Endometrial microvascular endothelial cells (primary cell): Measurements from ENCODE around the gene SUGCT. TPM values are rescaled to one million over a fixed set of nuclear protein-coding genes. Genes with fewer than 3 reads are reported as not detected.

Experiments used
- in situ Hi-C: cut with HindIII; loops from 2 replicates; pipeline ENCODE4 v1.10.0; 2017; ENCODE audit warnings: low sequenced_read_pairs, low pct_unique_long_range_greater_than_20kb; ENCODE audit errors: inconsistent ontology term
- total RNA-seq: library from RNA; depleted of rRNA; stranded (reverse); fragments of >200 nt; gene quantifications from one replicate; pipeline ENCODE4 v1.2.3, GENCODE V29; 2015; ENCODE audit errors: inconsistent ontology term

SUGCT gene
- total RNA-seq, 1 donor from 2014 or later, result 0.37 TPM

DNA sequence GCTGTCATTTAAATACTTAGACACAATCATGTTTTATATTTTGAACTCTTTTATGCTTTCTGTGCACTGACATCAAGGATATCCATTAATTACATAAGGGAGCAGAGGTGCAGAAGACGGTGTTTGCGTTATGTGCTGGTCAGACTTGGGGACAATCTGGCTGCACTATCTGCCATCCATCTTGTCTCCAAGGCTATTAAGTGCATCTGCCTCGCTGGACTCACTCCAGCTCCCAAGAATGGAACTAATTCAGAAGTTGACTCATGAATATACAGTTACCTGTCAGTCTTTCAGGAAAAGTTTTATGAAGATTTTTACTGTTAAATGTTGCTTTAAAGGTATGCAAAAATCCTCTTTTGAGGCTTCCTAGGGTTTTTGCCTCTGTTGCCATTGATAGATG is 391.0 kb downstream of the SUGCT start:
- in situ Hi-C loops, result no loop called here

DNA sequence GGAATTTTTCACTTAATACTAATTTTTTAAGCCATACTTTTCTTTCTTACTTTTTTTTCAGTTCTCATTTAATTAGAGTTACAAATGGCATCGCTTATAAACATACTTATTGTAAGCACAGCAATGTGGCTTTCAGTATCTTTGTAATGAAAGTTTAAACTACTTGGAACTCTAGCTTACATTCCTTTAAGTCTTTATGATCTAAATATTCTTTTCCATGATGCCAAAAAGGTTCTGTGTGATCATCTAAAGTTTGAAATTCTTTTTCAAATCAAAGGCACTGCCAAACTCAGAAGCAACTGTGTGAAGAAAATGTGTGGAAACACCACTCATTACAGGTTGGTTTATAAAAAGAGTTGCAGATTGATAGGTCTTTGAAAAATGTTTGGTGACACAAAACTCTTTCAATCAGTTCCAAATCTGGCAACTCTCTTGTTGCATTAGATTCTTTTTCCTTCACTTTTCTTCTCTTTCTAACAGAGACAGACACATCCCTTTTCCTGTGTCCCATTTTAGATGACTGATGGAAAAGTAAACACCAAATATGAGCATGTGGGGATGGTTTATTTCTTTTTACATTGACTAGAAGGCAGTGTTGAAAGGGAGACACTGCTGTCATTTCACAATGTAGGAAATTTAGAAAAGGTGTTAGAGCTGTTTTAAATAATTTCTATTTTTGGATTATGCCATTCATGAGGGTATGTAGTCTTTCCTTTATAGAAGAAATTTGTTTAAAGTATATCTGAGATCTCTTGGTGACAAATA is 392.3 kb downstream of the SUGCT start:
- in situ Hi-C loops, result no loop called here

DNA sequence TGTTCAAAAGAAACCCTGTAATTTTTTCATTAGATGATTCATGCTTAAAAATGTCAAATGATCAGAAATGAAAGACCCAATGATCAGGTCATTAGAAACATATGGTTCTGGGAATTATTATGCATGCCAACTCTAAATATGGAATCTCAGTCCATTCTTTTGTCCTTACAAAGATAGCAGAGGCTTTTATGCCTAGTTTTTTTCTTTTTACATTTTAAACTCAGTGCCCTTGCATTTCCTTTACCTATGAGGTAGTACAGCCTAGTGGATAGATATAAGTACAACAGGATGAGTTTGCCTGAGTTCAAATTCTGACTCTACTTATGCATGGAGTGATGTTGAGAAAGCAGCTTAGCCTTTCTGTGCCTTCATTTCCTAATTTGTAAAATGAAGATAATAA is 392.9 kb downstream of the SUGCT start:
- in situ Hi-C loops, result no loop called here

DNA sequence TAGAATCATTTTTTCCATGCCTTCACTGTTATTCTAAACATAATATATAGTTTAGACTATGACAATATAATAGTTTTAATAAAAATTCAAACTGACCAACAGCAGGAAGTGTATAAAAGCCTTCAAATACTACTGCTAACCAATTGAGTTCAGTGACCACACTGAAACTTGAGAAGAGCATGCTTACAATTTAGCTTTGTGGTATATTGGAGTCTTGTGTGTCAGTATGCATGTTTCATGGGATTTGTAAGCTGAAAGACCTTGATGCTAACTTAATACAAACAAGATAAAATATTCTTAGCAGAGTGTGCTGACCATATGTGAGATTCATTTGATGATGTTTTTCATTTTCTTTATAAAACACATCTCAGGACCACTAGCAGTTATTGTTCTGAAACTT is 395.5 kb downstream of the SUGCT start:
- in situ Hi-C loops, result no loop called here

DNA sequence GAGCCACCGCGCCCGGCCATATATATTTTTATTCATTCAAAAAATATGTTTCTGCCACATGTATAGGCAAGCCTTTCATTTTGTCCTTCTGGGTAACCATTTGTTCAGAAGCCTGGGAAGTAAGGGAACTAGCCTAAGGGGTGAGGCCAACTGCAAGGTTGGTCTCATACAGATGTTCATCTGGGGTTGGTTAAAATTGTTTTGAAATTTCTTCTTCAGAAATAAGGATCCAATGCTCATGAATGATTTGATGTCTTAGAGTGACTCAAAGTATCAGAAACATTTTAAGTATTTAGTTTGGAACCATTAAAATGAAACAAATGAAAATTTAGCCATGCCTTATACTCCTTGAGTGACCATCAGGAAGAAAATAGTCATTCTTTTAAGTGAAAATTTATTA is 397.2 kb downstream of the SUGCT start:
- in situ Hi-C loops, result no loop called here

DNA sequence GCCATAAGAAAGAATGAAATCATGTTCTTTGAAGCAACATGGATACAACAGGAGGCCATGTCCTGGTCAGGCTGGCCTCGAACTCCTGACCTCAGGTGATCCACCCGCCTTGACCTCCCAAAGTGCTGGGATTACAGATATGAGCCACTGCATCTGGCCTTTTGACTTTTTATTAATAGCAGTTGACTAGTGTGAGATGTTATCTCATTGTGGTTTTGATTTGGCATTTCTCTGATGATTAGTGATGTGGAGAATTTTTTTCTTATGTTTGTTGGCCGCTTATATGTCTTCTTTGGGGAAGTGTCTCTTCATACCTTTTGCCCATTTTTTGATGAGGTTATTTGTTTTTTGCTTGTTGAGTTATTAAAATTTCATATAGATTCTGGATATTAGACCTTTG is 400.9 kb downstream of the SUGCT start:
- in situ Hi-C loops, result no loop called here

DNA sequence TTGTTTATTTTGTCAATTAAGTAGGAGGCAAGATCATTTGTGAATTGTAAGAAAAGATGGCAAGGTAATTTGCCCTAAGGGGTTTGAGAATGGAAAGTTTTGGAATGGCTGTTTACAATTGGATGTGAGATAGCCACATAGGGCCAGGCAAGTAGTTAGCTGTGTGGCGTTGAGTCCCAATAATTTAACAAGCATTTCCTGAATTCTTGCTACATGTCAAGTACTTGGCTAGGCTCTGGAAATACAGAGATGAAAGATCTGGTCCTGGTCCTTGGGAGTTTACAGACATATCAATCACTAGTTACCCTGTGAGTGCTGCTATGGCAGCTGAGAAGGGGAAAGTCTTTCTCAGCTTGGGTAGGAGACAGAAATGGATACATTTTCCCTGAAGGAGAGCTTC is 401.6 kb downstream of the SUGCT start:
- in situ Hi-C loops, result no loop called here

DNA sequence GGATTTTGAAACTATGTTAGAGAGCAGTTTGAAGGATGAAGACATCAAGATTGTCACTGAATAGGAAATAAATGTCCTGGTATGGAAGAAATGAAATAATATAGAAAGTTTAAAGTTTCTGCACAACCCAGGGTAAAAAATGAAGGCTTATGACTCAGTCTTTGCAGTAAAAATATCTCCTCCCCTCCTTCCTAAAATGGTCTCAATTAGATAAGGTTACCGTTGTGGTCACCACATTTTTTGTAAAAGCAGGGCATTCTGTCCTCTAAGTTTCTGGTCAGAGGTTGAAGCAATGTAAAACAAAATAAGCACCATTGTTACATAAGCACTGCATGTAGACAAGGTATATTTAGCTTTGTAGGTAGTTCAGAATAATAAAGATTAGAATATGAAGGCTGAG is 403.5 kb downstream of the SUGCT start:
- in situ Hi-C loops, result no loop called here

DNA sequence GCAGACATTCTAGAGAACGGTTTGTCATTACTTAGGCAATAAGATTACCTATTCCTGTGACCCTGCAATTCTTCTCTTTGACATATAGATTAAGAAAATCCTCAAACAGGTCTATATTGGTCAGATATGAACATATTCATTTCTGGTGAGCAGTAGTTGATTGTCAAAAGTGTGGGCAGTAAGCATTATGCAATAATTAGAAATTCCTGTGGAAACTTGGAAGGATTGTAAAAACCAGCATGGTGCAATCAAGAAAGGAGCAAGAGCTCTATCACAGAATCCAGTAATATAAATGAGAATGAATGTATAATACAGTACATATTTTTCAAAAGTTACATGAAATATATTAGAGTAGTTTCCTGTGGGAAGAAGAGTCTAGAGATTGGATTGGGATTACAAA is 406.5 kb downstream of the SUGCT start:
- in situ Hi-C loops, result no loop called here

DNA sequence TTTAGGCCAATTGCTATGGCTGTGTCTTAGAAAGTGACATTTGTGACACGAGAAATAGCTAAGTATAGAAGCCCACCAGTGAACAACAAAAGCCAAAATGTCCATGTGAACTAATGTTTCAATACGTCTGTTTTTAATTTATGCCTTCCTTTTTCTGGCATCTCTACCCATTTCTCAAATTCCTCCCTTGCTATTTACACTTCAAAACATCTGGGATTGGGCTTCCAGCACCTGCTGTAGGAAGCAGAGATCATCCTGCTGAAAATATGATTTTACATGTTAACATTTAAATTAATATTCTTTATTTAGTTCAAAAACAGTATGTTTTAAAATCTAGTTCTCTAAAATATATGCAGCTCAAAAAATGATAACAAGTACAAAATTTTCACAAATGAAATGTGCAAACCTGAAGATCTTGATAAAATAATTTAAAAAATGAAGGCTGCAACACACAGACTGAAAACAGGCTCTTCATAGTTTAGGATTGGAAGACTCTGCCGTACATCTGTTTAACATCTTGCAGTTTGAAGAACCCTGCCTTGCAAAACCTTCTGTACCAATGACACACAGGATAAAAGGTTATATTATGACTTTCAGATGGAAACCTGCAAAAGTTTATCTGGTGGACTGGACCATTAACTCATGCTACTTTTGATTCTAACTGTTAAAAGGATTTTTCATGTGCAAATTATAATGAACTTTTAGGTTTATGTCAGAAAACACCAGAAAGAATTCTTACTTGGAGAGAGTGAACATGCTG is 408.4 kb downstream of the SUGCT start:
- in situ Hi-C loops, result no loop called here

DNA sequence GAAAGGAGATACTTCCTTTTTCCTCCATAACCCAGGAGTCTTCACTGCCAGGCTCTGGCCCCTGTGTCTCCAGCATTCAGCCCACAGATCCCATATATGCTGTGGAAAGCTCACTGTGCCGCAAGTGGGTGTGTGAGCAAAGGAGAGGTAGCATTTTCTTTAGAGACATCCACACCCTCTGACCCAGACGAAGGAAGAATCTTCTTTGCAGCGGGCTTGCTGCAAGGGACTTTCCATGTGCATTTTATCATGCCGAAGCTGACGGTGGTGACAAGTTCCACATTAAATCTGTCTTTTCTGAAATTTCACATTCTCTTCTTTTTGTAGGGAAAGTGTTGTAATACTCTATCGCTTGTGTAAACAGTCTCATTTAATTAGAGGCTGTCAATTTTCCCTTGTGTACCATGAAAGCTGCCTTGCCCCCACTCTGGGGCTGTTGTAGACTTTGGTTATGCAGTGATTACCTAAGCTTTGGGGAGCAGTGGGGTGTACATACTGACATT is 409.5 kb downstream of the SUGCT start:
- in situ Hi-C loops, result no loop called here

DNA sequence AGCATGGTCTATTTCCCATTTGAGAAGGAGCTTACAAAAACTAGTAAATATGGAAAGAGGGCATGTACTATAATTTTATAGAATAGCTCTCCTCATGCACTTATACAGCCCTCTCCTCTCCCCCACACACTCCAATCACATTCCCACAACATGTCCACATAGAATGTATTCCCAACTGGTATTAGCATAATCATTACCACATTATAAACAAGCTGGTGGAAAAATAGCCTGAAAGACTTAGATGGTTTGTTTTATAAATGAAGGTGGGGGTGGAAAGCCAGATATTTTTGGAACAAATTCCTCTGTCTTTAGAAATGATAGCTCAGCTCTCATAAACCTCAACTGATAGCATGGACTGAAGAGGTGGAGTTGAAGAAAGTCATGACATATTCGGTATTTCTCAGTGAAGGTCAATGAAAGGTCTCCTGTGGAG is 410.1 kb downstream of the SUGCT start:
- in situ Hi-C loops, result no loop called here

DNA sequence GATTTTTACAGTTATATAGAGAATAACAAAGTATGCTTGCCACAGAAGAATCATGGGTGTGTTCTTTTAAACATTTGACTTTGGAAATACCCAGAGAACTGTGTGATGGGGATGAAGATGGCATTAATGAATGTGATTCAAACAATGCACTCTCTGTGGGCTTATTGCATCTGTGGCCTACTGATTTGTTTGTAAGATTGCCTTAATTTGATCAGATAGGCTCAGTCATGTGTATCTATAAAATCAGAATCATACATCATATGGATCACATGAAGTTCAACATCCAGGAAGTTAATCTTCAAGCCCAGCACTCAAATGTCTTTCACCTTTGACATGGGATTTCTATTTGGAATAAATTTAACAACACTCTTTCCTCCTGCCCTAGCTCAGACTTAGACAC is 410.9 kb downstream of the SUGCT start:
- in situ Hi-C loops, result no loop called here

DNA sequence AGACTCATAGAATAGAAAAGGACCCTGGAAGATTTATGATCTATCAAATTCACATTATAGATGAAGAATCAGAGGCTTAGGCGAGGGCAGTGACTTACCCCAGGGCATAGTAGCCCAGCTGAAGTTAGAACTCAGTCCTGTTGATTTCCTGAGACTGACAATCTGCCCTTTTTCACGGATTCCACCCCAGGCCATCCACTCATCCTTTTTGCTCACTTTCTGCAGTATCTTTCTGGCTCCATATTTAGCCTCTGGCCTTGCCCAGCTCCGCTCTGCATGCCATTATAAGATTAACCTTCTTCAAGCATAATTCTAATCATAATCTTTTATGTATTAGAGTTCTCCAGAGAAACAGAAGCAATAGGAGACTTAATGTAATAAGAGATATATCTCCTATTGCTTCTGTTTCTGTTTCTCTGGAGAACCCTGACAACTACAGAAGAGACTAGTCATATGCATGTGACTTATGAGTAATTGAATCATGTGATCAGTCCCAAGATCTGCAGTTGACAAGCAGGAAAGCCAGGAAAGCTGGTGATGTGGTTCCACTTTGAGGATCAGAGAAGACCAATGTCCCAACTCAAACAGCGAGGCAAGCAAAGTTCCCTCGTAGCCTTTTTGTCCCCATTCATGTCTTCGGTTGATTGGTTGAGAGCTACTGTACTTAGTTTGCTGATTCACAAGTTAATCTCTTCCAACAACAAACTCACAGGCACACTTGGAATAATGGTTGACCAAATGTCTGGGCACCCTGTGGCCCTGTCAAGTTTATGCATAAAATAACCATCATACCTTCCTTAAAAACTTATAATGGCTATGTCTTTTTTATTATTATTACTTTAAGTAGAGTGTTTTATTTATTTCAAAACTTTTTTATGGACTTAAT is 412.1 kb downstream of the SUGCT start:
- in situ Hi-C loops, result no loop called here

DNA sequence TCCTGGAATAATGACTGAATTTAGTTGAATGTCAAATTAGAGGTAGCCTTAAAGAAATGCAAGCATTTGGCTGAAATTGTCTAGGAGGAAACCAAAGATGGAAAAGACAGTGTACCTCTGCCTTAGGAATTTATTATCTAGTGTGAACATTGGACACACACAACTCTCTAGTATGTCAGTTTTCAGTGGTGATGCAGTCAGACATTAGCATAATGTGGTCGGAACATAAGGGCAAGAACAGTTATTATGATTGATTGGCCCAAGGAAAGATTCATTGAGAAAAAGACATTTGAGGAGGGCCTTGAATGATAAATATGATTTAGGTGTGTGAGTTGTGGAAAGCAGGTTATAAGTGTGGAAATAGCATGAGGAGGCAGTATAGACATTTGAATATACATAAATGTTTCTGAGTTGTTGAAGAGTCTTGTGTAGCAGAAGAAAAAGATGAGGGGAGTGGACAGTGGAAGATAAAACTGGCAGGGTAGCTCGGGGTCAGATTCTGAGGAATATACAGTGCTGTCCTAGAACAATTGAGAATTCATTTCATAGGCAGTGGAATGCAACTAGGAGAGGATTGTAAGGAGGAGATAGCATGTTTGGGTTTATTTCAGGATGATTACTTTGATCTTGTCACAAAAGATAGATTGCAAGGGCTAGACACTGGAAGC is 414.7 kb downstream of the SUGCT start:
- in situ Hi-C loops, result no loop called here

DNA sequence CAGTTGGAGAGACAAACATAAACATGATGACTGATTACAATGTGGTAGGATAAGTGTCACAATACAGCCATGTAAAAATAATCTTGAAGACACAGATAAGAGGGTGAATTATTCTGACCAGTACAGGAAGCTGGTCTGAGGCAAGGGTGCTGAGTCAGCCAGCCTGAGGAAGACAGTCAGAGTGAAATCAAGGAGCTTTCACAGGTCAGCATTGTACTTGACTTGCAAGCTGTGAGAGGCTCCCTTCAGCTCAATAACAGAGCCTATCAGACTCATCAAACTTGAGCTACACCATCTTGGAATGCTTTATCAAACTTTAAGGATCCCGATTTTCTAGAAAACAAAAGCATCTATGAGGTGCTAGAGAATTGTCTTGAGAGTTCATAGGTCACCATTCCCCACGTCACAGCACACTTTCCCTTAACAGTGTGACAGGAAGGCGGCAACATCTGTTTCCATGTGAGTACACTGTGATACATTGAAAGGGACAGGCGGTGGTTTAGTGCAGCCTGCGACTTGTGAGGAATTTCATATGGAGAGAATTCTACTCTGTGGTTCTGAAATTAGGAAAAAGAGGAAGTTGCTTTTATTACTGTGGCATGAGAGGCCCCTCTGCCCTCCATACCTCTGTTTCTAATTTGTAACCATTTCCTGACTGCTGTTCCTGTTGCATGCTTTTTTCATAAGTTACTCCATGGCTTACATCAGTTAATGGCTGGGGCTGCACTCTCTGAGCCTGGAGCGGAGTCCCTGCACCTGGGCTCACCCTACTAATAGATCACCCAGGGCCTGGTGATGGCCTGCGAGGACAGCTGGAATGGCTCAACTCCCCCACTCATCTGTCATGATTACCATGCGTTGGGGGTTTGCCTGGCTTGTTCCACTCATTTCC is 417.1 kb downstream of the SUGCT start:
- in situ Hi-C loops, result no loop called here

DNA sequence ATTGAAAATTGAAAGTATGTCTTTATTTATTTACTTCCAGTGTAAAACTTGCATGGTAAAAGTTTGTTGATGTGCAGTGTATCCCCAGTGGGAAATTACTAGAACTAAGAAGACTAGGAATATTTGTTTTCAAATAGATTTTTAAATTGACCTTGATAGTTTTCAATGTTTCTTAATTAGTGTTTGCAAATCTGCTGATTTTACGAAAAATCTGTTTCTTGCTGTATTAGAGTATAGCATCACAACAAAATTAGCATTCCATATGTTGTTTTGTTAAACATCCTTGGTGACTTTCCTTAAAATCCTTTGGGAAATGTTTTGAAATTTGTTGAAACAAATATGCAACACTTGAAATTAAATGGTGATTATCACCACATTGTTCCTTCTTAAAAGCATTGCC is 425.9 kb downstream of the SUGCT start:
- in situ Hi-C loops, result no loop called here

DNA sequence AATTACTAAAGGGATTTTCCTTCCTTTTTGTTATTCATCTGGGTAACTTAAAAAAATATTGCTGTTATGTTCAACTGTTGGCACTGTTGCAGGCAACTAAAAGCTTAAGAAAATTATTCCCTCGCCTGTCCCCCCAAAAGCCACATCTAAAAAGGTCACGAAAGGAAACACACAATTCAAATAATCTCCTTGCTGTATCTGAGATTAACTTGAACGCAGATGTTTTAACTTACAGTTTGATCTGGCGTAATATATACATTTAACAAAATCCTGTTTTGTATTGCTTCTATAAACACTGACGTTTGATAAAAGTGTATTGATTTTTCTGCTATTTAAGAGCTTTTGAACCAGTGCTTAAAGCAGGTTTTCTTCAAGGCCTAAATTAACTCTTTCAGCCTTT is 432.1 kb downstream of the SUGCT start:
- in situ Hi-C loops, result no loop called here
